Mesothelial cell of epicardium (in vitro differentiated cells): Measurements from ENCODE around the gene FLAD1. TPM values are rescaled to one million over a fixed set of nuclear protein-coding genes. Genes with fewer than 3 reads are reported as not detected.

Source experiments
- DNase-seq, 2 experiments: peaks; one replicate each; pipeline ENCODE4 v3.0.0; 2021; ENCODE audit warnings: low spot score in 2 of 2; ENCODE audit not compliant: unreplicated experiment in 2 of 2
- H3K27ac Mint-ChIP-seq: 2 replicates; pipeline ENCODE4 v1.8.0; 2021; ENCODE audit warnings: mixed read lengths
- H3K27me3 Mint-ChIP-seq: 2 replicates; pipeline ENCODE4 v1.8.0; 2021; ENCODE audit warnings: low read depth, mixed read lengths
- H3K36me3 Mint-ChIP-seq: 2 replicates; pipeline ENCODE4 v1.8.0; 2021; ENCODE audit warnings: mixed read lengths
- H3K4me1 Mint-ChIP-seq: 2 replicates; pipeline ENCODE4 v1.8.0; 2021; ENCODE audit warnings: mixed read lengths
- H3K4me3 Mint-ChIP-seq: 2 replicates; pipeline ENCODE4 v1.8.0; 2021; ENCODE audit warnings: mild to moderate bottlenecking, moderate library complexity, mixed read lengths
- H3K9me3 Mint-ChIP-seq: 2 replicates; pipeline ENCODE4 v1.8.0; 2021; ENCODE audit warnings: mixed read lengths
- CTCF ChIP-seq: fragments of 200-600 bp; sonication (generic); IDR thresholded peaks from one replicate; pipeline ENCODE4 v1.5.0; 2021; ENCODE audit warnings: antibody characterized with exemption; ENCODE audit not compliant: unreplicated experiment
- total RNA-seq: library from RNA; stranded (reverse); gene quantifications from 3 replicates; pipeline ENCODE4 v1.2.1, GENCODE V29; 2021

FLAD1 gene
- total RNA-seq, 1 donor from 2014 or later: 48.3 TPM

GRCh38 chr1:154941333-154942013 lies 41.7 kb upstream of the FLAD1 start:
- DNase-seq: no peak
- no peaks in the 10 kb centered on the region for H3K27me3 Mint-ChIP-seq
- no peak for TF ChIP-seq CTCF
- H3K27ac Mint-ChIP-seq: no peak overlapping the region
- peaks cover 32% of the 10 kb centered on the region for H3K4me1 Mint-ChIP-seq
- no peaks in the 10 kb centered on the region for H3K9me3 Mint-ChIP-seq
- H3K36me3 Mint-ChIP-seq: peaks cover 4% of the 10 kb centered on the region
- H3K4me3 Mint-ChIP-seq: no peak overlapping the region

- peak in 1 of 2 experiments; percentile 59 for DNase-seq
- H3K4me1 Mint-ChIP-seq: peaks cover 21% of the 10 kb centered on the region
- no peaks in the 10 kb centered on the region for H3K9me3 Mint-ChIP-seq
- no peaks in the 10 kb centered on the region for H3K27me3 Mint-ChIP-seq
- TF ChIP-seq CTCF: peak; percentile 29
- no peak overlapping the region for H3K4me3 Mint-ChIP-seq
- H3K27ac Mint-ChIP-seq: peak overlapping the region; percentile 27
- H3K36me3 Mint-ChIP-seq: peaks cover 8% of the 10 kb centered on the region
Observed at GRCh38 chr1:154943649-154944400, 39.3 kb upstream of the FLAD1 start.

GRCh38 chr1:154944401-154945159 lies 38.6 kb upstream of the FLAD1 start:
- DNase-seq: no peak
- peak overlapping the region; percentile 2 for H3K27ac Mint-ChIP-seq
- no peaks in the 10 kb centered on the region for H3K27me3 Mint-ChIP-seq
- H3K4me1 Mint-ChIP-seq: peaks cover 21% of the 10 kb centered on the region
- no peak overlapping the region for H3K4me3 Mint-ChIP-seq
- no peaks in the 10 kb centered on the region for H3K9me3 Mint-ChIP-seq
- H3K36me3 Mint-ChIP-seq: peaks cover 9% of the 10 kb centered on the region
- no peak for TF ChIP-seq CTCF

GRCh38 chr1:154945160-154945961 lies 37.8 kb upstream of the FLAD1 start:
- H3K4me3 Mint-ChIP-seq: no peak overlapping the region
- H3K9me3 Mint-ChIP-seq: no peaks in the 10 kb centered on the region
- peaks cover 18% of the 10 kb centered on the region for H3K4me1 Mint-ChIP-seq
- H3K27ac Mint-ChIP-seq: no peak overlapping the region
- no peaks in the 10 kb centered on the region for H3K27me3 Mint-ChIP-seq
- peaks cover 9% of the 10 kb centered on the region for H3K36me3 Mint-ChIP-seq
- no peak for DNase-seq
- no peak for TF ChIP-seq CTCF
